CD4-positive, alpha-beta T cell treated with Interleukin-6 for 4 hours (primary cell): ENCODE data around the gene DAO.
"Not testable (repeated sequence)": the region's sequence is repeated elsewhere in the genome, so short reads cannot be mapped to it uniquely, and the experiment has no call there.

Experiments
- DNase-seq: peaks from one replicate; pipeline ENCODE4 v3.0.0-alpha.2; 2020; ENCODE audit warnings: mixed read lengths

The DAO gene

DNA sequence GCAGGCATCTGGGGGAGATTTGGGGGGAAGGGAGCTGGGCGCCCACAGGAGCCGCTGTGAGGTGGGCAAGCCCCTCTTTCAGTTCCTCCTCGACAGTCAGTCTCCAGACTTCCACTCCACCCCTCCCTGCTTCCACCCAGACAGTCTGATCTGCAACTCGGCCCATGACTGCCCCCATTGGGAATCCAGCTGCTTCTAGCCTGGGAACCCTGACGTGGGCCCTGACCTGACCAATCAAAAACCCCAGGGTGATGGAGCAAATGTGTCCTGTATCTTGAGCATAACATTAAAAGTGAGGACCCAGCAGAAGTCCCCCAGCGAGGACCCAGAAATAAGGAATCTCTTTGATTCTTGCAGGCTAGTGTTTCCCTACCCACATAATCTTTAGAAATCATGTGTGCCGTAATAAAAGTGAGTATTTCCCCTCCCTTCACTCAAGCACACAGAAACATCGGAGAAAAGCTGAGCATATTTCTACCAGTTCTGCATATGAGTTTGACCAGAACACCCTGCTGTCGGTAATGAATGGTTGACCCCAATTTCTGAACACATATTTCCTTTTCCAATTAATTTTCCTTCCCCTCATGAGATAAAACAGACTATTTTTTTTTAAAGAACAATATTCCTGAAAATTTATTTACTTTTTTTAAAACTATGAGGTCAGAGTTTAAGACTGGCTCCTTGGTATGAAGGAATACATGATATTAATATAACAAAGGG is 28.9 kb upstream of the DAO start:
- no peak for DNase-seq

DNA sequence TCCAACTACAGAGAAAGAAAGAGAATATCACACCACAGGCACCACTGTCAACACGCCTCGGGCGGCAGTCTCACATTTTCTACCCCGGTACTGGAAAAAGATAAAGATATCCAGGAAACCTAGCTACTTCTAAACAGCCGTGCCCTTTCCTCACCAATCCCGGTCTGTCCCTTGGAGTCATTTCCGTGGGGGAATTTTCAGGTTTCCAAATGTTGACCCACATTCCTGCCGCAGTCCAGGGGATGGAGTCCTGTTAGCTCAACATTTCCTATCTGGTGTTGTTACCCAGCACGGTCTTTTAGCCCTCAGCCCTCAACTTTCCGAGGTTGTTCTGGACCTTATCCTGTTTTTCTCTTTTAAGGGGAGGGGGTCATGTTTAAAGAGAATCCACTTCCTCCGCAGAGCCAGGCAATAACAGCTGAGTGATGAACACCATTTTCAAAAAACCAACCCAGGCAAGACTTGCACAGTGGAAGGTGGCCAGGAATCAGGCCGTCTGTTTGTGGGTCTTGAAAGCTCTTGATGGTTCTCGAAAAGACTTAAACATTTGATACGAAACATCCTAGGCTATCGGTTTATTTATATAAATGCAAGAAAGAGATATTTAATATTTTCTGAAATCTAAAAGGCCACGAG is 27.1 kb upstream of the DAO start:
- DNase-seq: no peak

GRCh38 chr12:108853426-108853825 is 26.5 kb upstream of the DAO start:
- no peak for DNase-seq

DNA sequence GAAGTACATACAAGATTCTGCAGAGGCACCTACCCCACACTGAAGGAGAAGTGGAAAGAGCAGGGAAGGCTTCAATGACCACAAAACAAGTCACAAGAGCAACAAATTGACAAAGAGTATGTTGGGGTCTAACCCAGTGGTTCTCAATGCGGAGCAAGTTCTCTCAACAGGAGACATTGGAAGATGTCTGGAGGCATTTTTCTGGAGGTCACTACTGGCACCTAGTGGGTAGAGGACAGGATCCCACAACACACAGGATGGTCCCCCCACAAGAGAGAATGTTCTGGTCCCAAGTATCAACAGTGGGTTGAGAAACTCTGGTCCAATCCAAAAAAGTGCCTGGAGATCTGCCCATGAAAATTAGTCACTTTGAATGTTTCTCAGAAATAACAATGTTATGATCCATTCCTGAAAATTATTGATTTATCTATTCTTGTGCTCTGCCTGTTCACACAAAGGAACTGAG is 25.9 kb upstream of the DAO start:
- no peak for DNase-seq

GRCh38 chr12:108854451-108855283 is 25.2 kb upstream of the DAO start:
- no peak for DNase-seq

- no peak for DNase-seq
These were observed 24.4 kb upstream of the DAO start for GRCh38 chr12:108855284-108856169.

DNA sequence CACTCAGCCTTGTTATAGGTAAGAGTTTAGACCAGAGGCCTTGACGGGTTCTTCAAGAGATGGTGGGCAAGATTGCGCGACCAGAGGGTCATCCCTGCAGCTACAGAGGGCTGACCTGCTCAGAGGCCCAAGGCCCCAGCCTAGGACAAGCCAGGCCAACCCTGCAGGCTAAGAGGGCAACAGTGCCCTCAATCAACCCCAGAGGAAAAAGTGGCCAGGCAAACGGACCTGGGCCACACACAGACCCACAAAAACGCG is 23.8 kb upstream of the DAO start:
- DNase-seq: no peak

DNA sequence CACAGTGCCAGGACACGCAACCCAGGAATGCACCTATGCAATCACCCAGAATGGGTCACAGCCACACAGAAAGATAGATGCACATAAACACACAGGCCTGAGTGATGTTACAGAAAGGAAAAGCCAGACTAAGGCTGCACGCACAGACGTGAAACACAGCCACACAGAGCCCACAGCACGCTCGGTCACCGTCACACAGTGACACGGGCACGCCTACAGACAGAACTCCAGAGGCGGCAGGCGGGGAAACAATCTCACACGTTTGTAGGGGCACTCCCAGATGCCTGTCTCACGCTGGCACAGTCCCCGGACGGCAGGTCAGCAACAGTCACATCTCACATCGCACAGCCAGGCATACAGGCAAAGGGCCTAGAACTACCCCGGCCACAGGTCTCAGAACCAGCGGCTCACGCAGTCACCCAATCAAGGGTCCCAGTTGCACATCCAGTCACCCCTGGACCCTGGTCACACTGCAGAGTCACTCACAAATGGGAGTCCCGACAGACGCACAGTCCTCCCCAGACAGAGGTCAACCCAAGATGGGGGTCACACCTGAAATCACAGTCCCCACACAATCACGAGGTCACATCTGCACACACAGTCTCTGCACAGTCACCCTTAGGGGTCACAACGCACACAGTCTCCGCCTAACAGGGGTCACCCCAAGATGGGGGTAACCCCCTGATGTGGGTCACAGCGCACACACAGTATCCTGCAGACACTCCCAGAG is 23.3 kb upstream of the DAO start:
- peak; percentile 71 for DNase-seq

DNA sequence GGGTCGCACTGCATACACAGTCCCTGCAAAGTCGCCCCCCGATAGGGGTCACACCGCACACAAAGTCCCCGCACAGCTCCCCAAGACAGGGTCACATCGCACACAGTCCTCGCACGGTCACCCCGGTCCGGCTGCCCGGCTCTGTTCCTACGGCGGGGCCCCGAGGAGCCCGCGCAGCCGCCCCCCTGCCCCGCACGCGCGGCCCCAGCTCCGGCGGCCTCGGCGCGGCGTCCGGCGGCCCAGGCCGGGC is 22.8 kb upstream of the DAO start:
- DNase-seq: no peak

GRCh38 chr12:108858311-108859074 is 21.4 kb upstream of the DAO start:
- DNase-seq: peak; percentile 9

- not testable (repeated sequence) for DNase-seq
These were observed 20.6 kb upstream of the DAO start for GRCh38 chr12:108859141-108859922.

GRCh38 chr12:108859923-108860291 is 20.0 kb upstream of the DAO start:
- DNase-seq: no peak

DNA sequence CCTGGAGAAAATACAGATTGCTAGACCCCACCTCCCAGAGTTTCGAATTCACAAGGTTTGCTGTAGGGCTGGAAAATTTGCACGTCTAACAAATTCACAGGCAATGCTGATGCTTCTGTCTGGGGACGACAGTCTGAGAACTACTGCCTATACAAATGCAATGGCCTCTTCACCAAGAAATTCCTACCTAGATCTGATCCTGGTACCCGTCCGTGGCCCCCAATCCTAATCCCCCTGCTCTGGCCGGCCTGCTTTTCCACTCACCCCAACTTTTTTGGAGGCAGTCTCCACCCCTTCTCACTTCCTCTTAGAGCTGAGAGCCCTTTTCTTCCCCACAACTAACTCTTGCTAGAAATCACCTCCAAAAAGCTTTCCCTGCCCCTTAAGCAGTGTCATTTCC is 19.4 kb upstream of the DAO start:
- DNase-seq: no peak

DNA sequence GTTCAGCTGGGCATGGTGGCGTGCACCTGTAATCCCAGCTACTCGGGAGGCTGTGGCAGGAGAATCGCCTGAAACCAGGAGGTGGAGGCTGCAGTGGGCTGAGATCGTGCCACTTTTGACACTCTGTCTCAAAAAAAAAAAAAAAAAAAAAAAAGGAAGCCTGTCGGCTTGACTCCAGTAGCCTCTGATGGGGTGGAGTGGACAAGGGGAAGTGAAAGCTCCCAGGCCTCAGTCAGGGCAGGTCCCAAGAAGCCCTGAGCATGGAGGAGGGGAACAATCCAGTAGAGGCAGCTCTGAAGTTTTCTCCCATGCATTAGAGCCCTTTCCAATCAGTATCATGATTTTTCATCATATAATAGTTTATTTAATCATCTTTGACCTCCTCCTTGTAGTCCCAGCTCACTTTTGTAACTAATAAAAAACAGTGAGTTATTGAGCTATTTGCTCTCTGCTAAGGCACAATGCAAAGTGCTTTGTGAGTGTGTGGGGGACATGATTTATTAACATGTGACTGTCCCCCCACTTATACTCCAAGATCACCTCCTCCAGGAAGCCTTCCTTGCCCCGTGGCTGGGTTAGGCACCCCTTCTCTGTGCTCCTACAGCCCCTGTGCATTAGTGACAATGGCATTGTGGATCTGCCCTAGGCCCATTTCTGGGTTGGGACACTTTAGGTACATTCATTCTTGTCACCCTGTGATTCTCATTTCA is 17.9 kb upstream of the DAO start:
- DNase-seq: peak; percentile 18

GRCh38 chr12:108862588-108862959 is 17.3 kb upstream of the DAO start:
- DNase-seq: no peak

GRCh38 chr12:108865169-108865568 is 14.7 kb upstream of the DAO start:
- DNase-seq: no peak

- not testable (repeated sequence) for DNase-seq
These were observed 13.8 kb upstream of the DAO start for GRCh38 chr12:108866083-108866482.

DNA sequence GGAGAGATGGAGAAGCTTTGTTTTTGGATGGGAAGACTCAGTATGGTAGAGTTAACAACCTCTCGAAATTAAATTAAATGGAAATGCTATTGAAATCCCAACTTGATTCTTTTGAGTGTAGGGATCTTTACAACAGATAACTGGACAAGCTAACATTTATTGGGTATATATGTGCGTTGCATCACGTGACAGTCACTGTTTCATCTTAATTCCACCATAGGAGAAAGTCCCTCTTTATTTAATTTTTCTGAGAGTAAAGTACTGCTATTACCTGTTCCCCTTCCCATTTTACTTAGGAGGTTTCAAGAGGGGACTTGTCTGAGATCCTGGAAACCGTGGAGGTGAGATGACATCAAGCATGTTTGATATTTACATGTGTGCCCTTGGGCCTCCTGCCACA is 11.1 kb upstream of the DAO start:
- DNase-seq: no peak

- DNase-seq: no peak
These were observed 4.6 kb upstream of the DAO start for GRCh38 chr12:108875280-108875679.

- DNase-seq: no peak
These were observed 4.1 kb upstream of the DAO start for GRCh38 chr12:108875682-108876361.
